Measurements from ENCODE around the gene CACTIN. TPM values are rescaled to one million over a fixed set of nuclear protein-coding genes. Genes with fewer than 3 reads are reported as not detected.

The CACTIN gene
- total and polyA plus RNA-seq, 7 donors = 6.2 to 23.9 (median 20.5) TPM

GRCh38 chr19:3620145-3620816, 6.3 kb downstream of the CACTIN start:
- DNase-seq = no peak
- H3K4me3 ChIP-seq = no peak overlapping the region
- H3K9me3 ChIP-seq = no peaks in the 10 kb centered on the region
- peaks cover 0 to 66% (median 14%) of the 10 kb centered on the region in 4 donors for H3K36me3 ChIP-seq
- peaks cover 0 to 26% (median 22%) of the 10 kb centered on the region in 4 donors for H3K4me1 ChIP-seq
- H3K27ac ChIP-seq = no peak overlapping the region
- intact Hi-C loops (cut with DNase I) = no loop called here
- TF ChIP-seq POLR2AphosphoS5 (IDR thresholded peaks at IDR 0.05) = no peak
- TF ChIP-seq EP300 (IDR thresholded peaks at IDR 0.05) = no peak
- no peak for TF ChIP-seq POLR2A (IDR thresholded peaks at IDR 0.05)
- no peaks in the 10 kb centered on the region for H3K27me3 ChIP-seq
- WGBS, 2 donors = 85 to 89% methylated on average over 19 of the region's 19 CpGs

- no peak overlapping the region for H3K27ac ChIP-seq
- peaks cover 0 to 22% (median 16%) of the 10 kb centered on the region in 4 donors for H3K4me1 ChIP-seq
- WGBS, 2 donors = 85 to 89% methylated on average over 17 of the region's 17 CpGs
- no peaks in the 10 kb centered on the region for H3K27me3 ChIP-seq
- DNase-seq = no peak
- no peak overlapping the region for H3K4me3 ChIP-seq
- TF ChIP-seq EP300 (IDR thresholded peaks at IDR 0.05) = no peak
- intact Hi-C loops (cut with DNase I) = loop anchor here (5.0 to 10.0 kb wide), 2 partner anchors 42 to 295 kb away; no protein-coding TSS in a partner anchor
- peaks cover 0 to 66% (median 14%) of the 10 kb centered on the region in 4 donors for H3K36me3 ChIP-seq
- no peaks in the 10 kb centered on the region for H3K9me3 ChIP-seq
Observed at GRCh38 chr19:3619631-3620012, 7.0 kb downstream of the CACTIN start.

- peaks cover 0 to 22% (median 17%) of the 10 kb centered on the region in 4 donors for H3K4me1 ChIP-seq
Observed at GRCh38 chr19:3618811-3619630, 7.6 kb downstream of the CACTIN start.

GRCh38 chr19:3618144-3618810, 8.3 kb downstream of the CACTIN start:
- H3K36me3 ChIP-seq = peaks cover 0 to 66% (median 14%) of the 10 kb centered on the region in 4 donors
- H3K9me3 ChIP-seq = no peaks in the 10 kb centered on the region
- TF ChIP-seq EP300 (IDR thresholded peaks at IDR 0.05) (no peak), POLR2A (IDR thresholded peaks at IDR 0.05) (no peak), CTCF (IDR thresholded peaks at IDR 0.05) (peak; percentile 95 to 97 (median 95)), POLR2AphosphoS5 (IDR thresholded peaks at IDR 0.05) (peak in 2 of 4 donors; percentile 24 to 37)
- H3K27ac ChIP-seq = peak overlapping the region in 2 of 4 donors; percentile 10 to 47
- WGBS, 2 donors = 56% methylated on average over 31 of the region's 31 CpGs
- DNase-seq = peak; percentile 88
- H3K4me1 ChIP-seq = peaks cover 0 to 28% (median 24%) of the 10 kb centered on the region in 4 donors
- intact Hi-C loops (cut with DNase I) = loop anchor here (1.0 to 10.0 kb wide), 3 partner anchors 41 to 293 kb away; no protein-coding TSS in a partner anchor
- no peaks in the 10 kb centered on the region for H3K27me3 ChIP-seq
- peak overlapping the region in 1 of 4 donors; percentile 12 for H3K4me3 ChIP-seq

More at GRCh38 chr19:3618811-3619630, 7.6 kb downstream of the CACTIN start:
- 90 to 92% methylated on average over 31 of the region's 31 CpGs for WGBS, 2 donors
- Histone ChIP-seq H3K9me3 (no peaks in the 10 kb centered on the region), H3K27me3 (no peaks in the 10 kb centered on the region), H3K36me3 (peaks cover 0 to 66% (median 14%) of the 10 kb centered on the region in 4 donors), H3K27ac (no peak overlapping the region), H3K4me3 (no peak overlapping the region)
- no peak for TF ChIP-seq POLR2AphosphoS5 (IDR thresholded peaks at IDR 0.05)
- peak in 1 of 4 experiments; percentile 47 for TF ChIP-seq CTCF (IDR thresholded peaks at IDR 0.05)
- no peak for TF ChIP-seq EP300 (IDR thresholded peaks at IDR 0.05)
- TF ChIP-seq POLR2A (IDR thresholded peaks at IDR 0.05) = no peak
- DNase-seq = no peak
- intact Hi-C loops (cut with DNase I) = loop anchor here (1.0 to 10.0 kb wide), 3 partner anchors 42 to 294 kb away; no protein-coding TSS in a partner anchor

GRCh38 chr19:3617463-3617862, 9.1 kb downstream of the CACTIN start:
- DNase-seq = no peak
- Histone ChIP-seq H3K9me3 (no peaks in the 10 kb centered on the region), H3K36me3 (peaks cover 0 to 66% (median 14%) of the 10 kb centered on the region in 4 donors), H3K27ac (peak overlapping the region in 1 of 4 donors; percentile 10), H3K4me3 (no peak overlapping the region), H3K27me3 (no peaks in the 10 kb centered on the region), H3K4me1 (peaks cover 0 to 32% (median 29%) of the 10 kb centered on the region in 4 donors)
- 51 to 66% methylated on average over 19 of the region's 19 CpGs for WGBS, 2 donors
- TF ChIP-seq POLR2AphosphoS5 (IDR thresholded peaks at IDR 0.05) (no peak), CTCF (IDR thresholded peaks at IDR 0.05) (no peak), POLR2A (IDR thresholded peaks at IDR 0.05) (no peak), EP300 (IDR thresholded peaks at IDR 0.05) (no peak)
- intact Hi-C loops (cut with DNase I) = loop anchor here (5.0 to 10.0 kb wide), 2 partner anchors 40 to 293 kb away; no protein-coding TSS in a partner anchor

Measured in sigmoid colon (tissue), 7 donors.